IgD-negative memory B cell (primary cell): ENCODE data around the gene KRT36. TPM values are rescaled to one million over a fixed set of nuclear protein-coding genes. Genes with fewer than 3 reads are reported as not detected.

Source experiments
- H3K27ac Mint-ChIP-seq, 3 donors: one replicate each; pipeline ENCODE4 v1.8.0; 2020 to 2022; ENCODE audit warnings: mild to moderate bottlenecking in 3 of 3, mixed read lengths in 3 of 3, moderate library complexity in 1 of 3
- H3K27me3 Mint-ChIP-seq: one replicate; pipeline ENCODE4 v1.8.0; 2021; ENCODE audit warnings: mixed read lengths
- H3K36me3 Mint-ChIP-seq: one replicate; pipeline ENCODE4 v1.8.0; 2020; ENCODE audit warnings: mild to moderate bottlenecking, mixed read lengths
- H3K4me1 Mint-ChIP-seq, 3 donors: one replicate each; pipeline ENCODE4 v1.8.0; 2020 to 2022; ENCODE audit warnings: mixed read lengths in 3 of 3, mild to moderate bottlenecking in 1 of 3
- H3K4me3 Mint-ChIP-seq, 4 donors: one replicate each; pipeline ENCODE4 v1.8.0; 2020 to 2022; ENCODE audit warnings: mild to moderate bottlenecking in 4 of 4, mixed read lengths in 4 of 4, moderate library complexity in 3 of 4
- H3K9me3 Mint-ChIP-seq, 3 donors: one replicate each; pipeline ENCODE4 v1.8.0; 2020 to 2021; ENCODE audit warnings: mixed read lengths in 3 of 3, mild to moderate bottlenecking in 1 of 3
- polyA plus RNA-seq: library from polyadenylated mRNA; unstranded; fragments of 300-500 nt; fragmentation: Illumina TruSeq; gene quantifications from one replicate; pipeline ENCODE4 v1.2.3, GENCODE V29; 2021

The KRT36 gene
- polyA plus RNA-seq, 1 donor from 2014 or later = not detected

DNA sequence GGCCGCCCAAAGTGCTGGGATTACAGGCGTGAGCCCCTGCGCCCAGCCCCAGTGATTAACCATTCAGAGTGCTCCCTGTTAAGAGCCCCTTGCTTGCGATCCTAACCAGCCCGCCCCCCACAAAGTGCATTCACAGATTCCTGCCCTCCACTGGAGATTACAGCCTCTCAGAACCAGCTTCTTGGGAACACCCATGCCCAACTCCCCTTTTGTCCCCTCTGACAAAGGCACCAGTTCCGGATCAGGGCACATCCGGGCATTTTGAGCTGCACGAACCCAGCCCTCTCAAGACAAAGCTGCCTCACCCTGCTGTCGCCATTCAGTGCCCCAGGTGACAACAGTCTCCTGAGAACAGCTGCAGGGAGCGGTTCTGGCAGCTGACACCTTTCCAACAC lies 39.2 kb upstream of the KRT36 start:
- Mint-ChIP-seq H3K4me1 (peaks cover 0 to 3% (median 2%) of the 10 kb centered on the region in 3 donors), H3K4me3 (peak overlapping the region in 2 of 4 donors; percentile 37 to 60), H3K27ac (no peak overlapping the region), H3K27me3 (peaks cover 47% of the 10 kb centered on the region), H3K9me3 (peaks cover 0 to 5% (median 0%) of the 10 kb centered on the region in 3 donors), H3K36me3 (no peaks in the 10 kb centered on the region)

DNA sequence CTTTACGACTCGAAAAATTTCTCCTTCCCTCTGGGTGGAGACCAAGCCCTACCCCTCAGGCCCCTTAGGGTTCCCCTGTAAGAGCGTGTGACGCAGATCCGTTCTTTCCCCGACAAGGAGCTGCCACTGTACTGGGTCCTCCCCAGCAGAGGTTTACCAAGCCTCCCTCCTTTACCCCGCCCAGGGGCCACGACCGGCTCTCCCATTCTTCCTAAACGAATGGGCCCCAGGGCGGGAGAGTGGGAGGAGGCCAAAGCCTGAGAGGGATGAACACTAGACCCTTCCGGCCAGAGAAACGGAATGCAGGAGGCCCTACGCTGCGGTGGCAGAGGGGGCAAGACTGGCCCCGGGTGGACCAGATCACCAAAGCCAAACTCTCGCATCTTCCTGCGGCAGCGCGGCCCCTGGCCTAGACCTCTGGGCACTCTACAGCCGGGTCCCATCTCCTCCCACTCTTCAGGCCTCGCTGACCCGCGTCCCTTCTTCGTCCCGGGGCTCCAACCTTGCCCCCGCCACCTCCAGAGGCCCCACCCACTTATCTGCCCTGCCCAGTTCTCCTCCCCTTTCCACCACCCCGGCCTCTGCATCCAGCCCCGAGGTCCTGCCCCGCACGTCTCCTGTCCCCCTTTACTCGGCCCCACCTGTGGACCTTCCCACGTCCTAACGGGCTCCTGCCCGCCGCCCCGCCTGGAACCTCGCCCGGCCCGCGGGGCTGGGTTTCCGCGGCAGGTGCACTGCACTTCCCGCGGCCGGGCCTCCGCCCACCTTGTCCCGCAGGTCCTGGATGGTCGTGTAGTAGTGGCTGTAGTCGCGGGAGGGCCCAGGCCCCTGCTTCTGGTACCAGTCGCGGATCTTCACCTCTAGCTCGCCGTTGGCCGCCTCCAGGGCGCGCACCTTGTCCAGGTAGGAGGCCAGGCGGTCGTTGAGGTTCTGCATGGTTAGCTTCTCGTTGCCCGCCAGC lies 37.6 kb upstream of the KRT36 start:
- Mint-ChIP-seq H3K36me3 (no peaks in the 10 kb centered on the region), H3K4me1 (peaks cover 0 to 3% (median 2%) of the 10 kb centered on the region in 3 donors), H3K27me3 (peaks cover 40% of the 10 kb centered on the region), H3K4me3 (peak overlapping the region in 3 of 4 donors; percentile 30 to 47 (median 47)), H3K9me3 (no peaks in the 10 kb centered on the region), H3K27ac (peak overlapping the region in 1 of 3 donors; percentile 56)

DNA sequence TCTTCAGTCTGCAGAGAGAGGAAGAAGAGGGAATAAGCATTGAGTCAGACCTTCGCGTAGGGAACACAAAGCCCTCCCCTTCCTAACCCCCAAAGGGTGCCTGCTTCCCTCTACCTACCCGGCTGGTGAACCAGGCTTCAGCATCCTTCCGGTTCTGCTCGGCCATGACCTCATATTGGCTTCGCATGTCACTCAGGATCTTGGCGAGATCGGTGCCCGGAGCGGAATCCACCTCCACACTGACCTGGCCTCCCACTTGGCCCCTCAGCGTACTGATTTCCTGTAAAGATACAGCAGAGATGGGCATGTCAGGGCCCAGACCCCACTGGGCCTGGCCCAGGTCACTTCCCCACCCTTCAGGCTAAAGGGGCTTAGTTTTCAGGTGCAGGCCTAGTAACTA lies 34.6 kb upstream of the KRT36 start:
- H3K9me3 Mint-ChIP-seq = no peaks in the 10 kb centered on the region
- peaks cover 0 to 3% (median 1%) of the 10 kb centered on the region in 3 donors for H3K4me1 Mint-ChIP-seq
- no peak overlapping the region for H3K4me3 Mint-ChIP-seq
- H3K27ac Mint-ChIP-seq = no peak overlapping the region
- H3K27me3 Mint-ChIP-seq = peaks cover 21% of the 10 kb centered on the region
- no peaks in the 10 kb centered on the region for H3K36me3 Mint-ChIP-seq

DNA sequence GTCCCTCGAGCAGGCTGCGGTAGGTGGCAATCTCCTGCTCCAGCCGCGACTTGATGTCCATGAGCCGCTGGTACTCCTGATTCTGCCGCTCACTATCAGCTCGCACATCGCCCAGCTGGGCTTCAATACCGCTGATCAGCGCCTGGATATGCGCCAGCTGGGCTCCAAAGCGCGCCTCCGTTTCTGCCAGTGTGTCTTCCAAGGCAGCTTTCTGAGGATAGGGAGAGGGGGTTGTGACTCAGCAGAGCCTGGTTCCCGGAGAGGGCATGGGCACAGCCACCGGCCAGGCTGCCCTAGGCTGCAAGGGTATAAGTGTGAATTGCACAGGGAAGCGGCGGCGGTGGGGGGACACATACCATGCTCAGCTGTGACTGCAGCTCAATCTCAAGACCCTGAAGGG lies 34.1 kb upstream of the KRT36 start:
- Mint-ChIP-seq H3K27ac (no peak overlapping the region), H3K36me3 (no peaks in the 10 kb centered on the region), H3K4me1 (peaks cover 0 to 2% (median 0%) of the 10 kb centered on the region in 3 donors), H3K9me3 (no peaks in the 10 kb centered on the region), H3K4me3 (no peak overlapping the region), H3K27me3 (peaks cover 16% of the 10 kb centered on the region)

DNA sequence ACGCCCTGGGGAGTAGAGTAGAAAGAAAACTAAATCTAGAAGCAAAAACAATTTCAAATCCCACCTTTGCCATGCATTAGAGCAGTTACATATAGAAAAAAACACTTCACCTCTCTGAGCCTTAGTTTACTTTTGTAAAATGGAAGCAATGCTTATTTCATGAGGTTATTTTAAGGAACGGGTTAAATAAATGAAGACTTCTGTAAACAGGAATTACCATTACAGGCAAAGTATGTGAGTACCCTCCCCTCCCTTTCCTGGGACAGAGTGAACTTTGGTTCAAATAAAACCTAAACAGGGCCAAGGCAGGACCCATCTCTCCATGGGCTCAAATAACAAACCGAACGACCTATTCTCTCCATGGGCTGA lies 33.5 kb upstream of the KRT36 start:
- Mint-ChIP-seq H3K27ac (no peak overlapping the region), H3K36me3 (no peaks in the 10 kb centered on the region), H3K4me3 (no peak overlapping the region), H3K4me1 (no peaks in the 10 kb centered on the region), H3K9me3 (no peaks in the 10 kb centered on the region), H3K27me3 (peaks cover 11% of the 10 kb centered on the region)

DNA sequence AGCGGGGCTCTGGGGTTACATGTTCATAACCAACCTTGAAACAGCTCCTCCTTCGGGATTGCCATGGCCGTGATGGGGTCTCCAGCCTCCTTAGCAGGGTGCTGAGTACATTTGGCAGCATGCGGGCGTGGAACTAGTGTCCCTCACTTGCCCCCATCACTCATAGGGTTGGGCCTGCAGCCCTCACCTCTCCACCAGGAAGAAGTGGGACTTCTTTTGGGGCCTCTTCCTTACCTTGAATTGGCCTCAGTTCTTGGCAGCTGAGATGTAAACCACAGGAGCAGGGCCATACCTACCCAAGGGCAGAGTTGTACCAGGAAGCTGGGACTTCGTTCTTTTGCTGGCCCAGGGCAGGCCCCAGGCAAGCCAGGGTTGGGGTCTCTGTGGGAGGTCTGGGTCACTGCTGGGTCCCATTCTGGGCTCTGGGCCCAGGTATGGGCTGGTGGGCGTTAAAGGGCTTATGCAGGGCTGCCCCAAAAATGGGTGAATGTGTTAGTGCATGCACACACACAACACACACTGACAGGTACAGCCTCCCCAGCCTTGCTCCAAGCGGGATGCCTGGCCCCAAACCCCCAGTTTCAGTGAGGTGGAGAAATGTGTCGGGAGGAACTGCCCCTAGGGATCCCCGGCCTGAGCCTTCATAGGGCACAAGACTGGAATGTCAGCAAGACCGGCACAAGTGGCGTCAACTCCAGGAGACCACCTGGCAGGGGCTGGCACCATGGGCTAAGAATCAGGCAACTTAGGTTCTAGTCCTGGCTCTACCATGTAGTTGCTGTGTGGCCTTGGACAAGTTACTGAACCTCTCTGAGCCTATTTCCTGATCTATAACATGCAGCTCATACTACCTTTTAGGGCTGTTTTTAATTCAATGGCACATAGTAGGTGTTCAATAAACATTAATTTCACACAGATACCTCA lies 32.9 kb upstream of the KRT36 start:
- no peaks in the 10 kb centered on the region for H3K9me3 Mint-ChIP-seq
- H3K27ac Mint-ChIP-seq = no peak overlapping the region
- H3K4me1 Mint-ChIP-seq = no peaks in the 10 kb centered on the region
- no peak overlapping the region for H3K4me3 Mint-ChIP-seq
- H3K27me3 Mint-ChIP-seq = peaks cover 10% of the 10 kb centered on the region
- no peaks in the 10 kb centered on the region for H3K36me3 Mint-ChIP-seq

DNA sequence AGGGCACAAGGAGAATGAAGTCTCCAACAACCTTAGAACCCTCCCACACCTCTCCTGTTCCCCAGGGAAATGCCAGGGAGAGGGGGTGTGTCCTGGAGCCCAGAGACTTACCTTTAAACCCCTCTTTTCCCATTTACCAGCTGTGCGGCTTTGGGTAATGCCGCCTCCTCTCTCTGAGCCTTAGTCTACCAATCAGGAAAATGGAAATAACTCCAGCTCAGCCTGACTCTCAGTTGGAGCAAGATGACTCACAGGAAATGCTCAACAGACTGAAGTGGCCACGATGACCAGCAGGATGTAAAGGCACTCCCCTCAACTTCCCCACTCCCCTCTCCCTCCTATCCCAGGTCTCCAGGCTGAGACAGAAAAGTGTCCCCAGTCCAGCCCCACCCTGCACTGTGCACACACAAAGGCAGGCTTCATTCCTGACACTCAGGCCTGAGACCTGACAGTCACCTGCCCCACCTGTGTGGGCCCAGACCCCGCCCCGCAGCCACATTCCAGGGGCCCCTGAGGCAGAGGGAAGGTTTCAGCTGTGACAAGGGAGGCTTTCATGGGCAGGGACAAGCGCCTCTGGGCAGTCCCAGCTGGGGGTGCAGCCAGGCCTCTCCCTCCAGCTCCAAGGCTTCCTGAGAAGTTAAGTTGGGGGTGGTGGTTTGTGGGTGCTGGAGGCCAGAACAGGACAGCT lies 32.0 kb upstream of the KRT36 start:
- no peak overlapping the region for H3K27ac Mint-ChIP-seq
- H3K27me3 Mint-ChIP-seq = peaks cover 1% of the 10 kb centered on the region
- H3K36me3 Mint-ChIP-seq = no peaks in the 10 kb centered on the region
- no peak overlapping the region for H3K4me3 Mint-ChIP-seq
- H3K9me3 Mint-ChIP-seq = no peaks in the 10 kb centered on the region
- H3K4me1 Mint-ChIP-seq = no peaks in the 10 kb centered on the region

DNA sequence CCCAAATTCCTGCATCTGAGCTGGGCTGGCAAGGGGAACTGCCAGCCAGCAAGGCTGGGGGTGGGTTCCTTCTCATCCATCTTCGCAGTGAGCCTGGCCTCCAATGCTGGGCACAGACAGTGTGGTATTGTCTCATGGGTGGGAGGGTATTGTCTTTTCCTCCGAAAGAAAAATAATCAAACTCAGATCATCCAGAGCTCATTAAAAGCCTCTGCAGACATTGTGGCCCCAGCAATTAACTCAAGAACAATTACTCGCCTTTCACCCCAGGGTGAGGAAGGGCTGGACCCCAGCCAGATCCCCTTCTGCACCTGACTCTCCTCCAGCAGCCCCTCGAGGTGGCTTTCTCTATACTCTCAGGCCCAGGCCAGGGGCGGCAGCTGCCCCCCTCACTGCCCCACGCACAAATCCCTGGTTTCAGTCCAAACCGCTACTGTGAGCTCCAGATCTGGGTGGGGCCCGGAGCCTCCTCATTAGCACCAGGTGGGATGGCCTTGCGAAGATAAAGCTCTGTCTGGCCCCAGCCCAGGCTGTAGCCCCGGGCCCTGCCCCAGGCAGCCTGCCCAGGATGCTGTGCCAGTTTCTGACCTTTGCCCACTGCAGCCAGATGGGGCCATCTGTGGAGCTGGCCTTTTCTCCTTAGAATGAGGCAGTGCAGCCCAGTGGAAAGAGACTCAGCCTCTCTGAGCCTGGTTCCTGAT lies 31.3 kb upstream of the KRT36 start:
- Mint-ChIP-seq H3K9me3 (no peaks in the 10 kb centered on the region), H3K4me1 (no peaks in the 10 kb centered on the region)

DNA sequence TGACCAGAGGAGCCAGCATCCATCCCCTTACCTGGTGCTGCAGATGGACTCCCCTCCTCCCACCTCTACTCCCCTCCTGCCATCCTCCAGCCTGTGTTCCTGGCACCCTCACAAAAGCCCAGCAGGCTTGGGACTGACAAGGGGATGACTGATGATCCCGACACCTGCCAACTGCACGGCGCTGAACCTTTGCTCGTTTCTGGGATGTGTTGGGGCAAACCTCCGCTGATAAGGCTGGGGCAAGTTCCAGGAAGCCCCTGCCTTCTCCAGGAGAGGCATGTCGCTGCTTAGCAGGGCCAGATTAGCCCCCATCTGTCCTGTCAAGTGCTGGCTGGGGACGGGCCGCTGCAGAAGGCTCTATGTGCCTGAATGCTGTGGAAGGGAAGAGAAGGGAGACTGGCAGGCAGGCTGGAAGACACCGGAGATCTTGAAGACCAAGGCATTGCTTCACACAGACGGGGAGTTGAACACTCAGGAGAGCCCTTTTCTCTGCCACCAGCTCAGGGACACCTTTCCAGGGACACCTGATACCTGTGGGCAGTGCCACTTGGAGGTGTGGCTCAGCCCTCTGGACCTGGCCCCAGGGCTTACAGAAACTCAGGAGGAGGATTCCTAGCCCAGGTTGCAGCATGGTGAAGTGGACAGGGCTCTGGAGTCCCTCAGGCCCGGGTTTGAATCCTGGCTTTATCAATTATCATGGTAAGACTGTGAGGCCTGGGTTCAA lies 30.0 kb upstream of the KRT36 start:
- Mint-ChIP-seq H3K4me1 (no peaks in the 10 kb centered on the region), H3K27ac (no peak overlapping the region), H3K36me3 (no peaks in the 10 kb centered on the region), H3K4me3 (no peak overlapping the region), H3K9me3 (no peaks in the 10 kb centered on the region), H3K27me3 (no peaks in the 10 kb centered on the region)

More for the DNA sequence above, 31.3 kb upstream of the KRT36 start:
- Mint-ChIP-seq H3K36me3 (no peaks in the 10 kb centered on the region), H3K27me3 (no peaks in the 10 kb centered on the region), H3K4me3 (no peak overlapping the region), H3K27ac (no peak overlapping the region)

DNA sequence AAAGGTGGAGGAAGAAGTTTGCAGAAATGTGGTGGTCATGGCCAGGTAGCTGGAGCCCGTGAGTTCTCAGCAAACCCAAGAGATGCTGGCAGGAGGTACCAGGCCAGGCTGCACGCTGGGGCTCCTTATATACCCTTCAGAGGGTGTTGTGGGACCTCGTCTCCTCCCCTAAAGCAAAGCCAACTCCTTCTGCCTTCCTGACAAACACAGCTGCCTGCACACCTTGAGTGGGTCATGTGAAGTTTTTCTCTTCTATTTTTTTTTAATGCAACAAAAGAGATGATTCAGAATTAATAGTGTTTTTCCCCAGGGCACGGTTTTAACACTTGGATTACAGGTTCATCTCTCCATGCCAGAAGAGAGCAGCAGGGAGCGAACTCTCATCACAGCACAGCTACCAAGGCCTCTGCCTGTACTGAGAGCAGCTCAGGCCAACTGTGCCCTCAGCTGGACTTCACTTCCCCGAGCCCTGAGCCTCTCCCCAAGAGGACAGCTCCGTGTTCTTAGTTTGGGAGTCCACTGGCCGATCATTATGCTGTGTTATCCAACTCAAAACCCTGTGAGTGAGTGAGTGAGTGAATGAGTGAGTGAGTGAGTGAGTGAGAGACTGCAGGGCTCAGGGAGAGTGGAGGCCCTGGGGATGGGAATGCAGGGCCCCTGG lies 29.2 kb upstream of the KRT36 start, which contains the start of gene KRT15:
KRT15 (minus strand) TSS at position 102 of the 661 bp plus-strand sequence; CDS start at position 39, 63 bp downstream.
- no peak within 1 kb of the TSS for H3K4me3 Mint-ChIP-seq
- H3K4me1 Mint-ChIP-seq = no peaks in the 10 kb centered on the region
- H3K9me3 Mint-ChIP-seq = no peaks in the 10 kb centered on the region
- no peaks in the 10 kb centered on the region for H3K36me3 Mint-ChIP-seq
- H3K27ac Mint-ChIP-seq = peak within 1 kb of the TSS in 1 of 3 donors; percentile 47
- peaks cover 3% of the 10 kb centered on the region for H3K27me3 Mint-ChIP-seq

DNA sequence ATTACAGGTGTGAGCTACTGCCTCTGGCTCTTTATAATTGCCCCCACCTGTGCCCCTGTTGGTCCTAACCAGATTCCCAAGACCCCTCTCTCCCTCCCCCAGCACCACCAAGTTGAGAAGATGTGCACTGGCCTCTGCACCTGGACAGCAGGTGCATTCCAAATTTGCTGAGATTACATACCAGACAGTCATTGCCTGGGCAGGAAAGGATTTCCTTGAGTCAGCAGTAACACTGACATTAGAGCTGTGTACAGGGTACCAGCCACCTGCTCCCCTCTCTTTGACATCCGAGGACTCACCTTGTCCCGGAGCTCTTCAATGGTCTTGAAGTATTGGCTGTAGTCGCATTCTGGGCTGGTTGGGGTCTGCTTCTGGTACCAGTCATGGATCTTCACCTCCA lies 28.3 kb upstream of the KRT36 start:
- H3K36me3 Mint-ChIP-seq = no peaks in the 10 kb centered on the region
- no peak overlapping the region for H3K4me3 Mint-ChIP-seq
- no peaks in the 10 kb centered on the region for H3K9me3 Mint-ChIP-seq
- H3K27me3 Mint-ChIP-seq = peaks cover 3% of the 10 kb centered on the region
- H3K27ac Mint-ChIP-seq = peak overlapping the region in 1 of 3 donors; percentile 47
- H3K4me1 Mint-ChIP-seq = no peaks in the 10 kb centered on the region

DNA sequence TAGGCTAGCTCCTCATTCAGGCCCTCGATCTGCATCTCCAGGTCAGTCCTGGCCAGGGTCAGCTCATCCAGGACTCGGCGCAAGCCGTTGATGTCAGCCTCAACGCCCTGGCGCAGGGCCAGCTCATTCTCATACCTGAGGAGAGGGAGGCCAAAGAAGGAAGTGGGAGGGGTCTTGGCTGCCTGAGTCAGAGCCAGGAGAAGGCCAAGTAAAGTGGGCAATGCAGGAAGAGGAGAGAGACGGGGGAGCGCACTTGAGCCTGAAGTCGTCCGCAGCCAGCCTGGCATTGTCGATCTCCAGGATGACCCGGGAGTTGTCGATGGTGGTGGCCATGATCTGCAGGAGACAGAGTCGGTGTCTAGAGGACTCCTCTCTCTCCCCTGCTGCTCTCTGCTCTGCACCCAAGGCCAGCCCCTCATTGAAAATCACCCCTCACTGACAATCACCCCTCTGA lies 27.1 kb upstream of the KRT36 start:
- Mint-ChIP-seq H3K27me3 (peaks cover 3% of the 10 kb centered on the region), H3K4me1 (no peaks in the 10 kb centered on the region), H3K4me3 (no peak overlapping the region), H3K27ac (no peak overlapping the region), H3K36me3 (no peaks in the 10 kb centered on the region), H3K9me3 (no peaks in the 10 kb centered on the region)

DNA sequence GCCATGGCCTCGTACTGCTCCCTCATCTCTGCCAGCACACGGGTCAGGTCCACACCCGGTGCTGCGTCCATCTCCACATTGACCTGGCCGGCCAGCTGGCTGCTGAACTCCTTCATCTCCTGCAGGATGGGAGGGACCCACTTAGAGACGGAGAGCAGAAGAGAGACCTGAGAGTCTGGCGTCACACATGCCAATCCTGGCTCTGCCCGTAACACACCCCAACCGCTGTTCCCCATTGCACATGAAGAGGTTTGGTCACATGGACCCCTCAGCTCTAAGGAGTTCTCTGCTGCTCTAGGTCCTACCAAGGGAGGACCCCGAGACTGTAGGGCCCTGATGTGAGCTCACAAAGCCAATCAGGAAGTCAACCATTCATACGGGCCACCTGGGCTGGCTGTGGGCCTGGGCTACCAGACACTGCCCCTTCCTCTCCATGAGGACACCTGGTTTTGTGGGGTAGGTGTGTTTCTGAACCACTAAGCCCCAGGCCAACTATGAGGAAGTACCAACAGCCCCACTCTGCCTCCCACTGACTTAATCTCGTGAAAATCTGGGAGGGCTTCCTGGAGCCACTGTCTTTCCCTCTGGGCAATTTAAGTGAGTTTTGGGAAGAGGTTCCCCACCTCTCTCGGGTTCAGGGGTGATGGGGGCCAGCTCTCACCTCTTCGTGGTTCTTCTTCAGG lies 26.6 kb upstream of the KRT36 start:
- H3K27ac Mint-ChIP-seq = no peak overlapping the region
- no peak overlapping the region for H3K4me3 Mint-ChIP-seq
- no peaks in the 10 kb centered on the region for H3K9me3 Mint-ChIP-seq
- peaks cover 3% of the 10 kb centered on the region for H3K27me3 Mint-ChIP-seq
- no peaks in the 10 kb centered on the region for H3K4me1 Mint-ChIP-seq
- H3K36me3 Mint-ChIP-seq = no peaks in the 10 kb centered on the region
